Liver (tissue), 9 donors: ENCODE results near the gene SH3PXD2A. TPM values are rescaled to one million over a fixed set of nuclear protein-coding genes. Genes with fewer than 3 reads are reported as not detected.

Source experiments
- DNase-seq: peaks from one replicate; pipeline ENCODE4 v3.0.0-alpha.2; 2017; ENCODE audit warnings: low spot score
- H3K27ac ChIP-seq, 2 donors: one replicate each; pipeline ENCODE4 v1.7.0; 2013; ENCODE audit warnings: inconsistent platforms in 2 of 2, low read length in 2 of 2, control low read depth in 1 of 2, low read depth in 1 of 2, mild to moderate bottlenecking in 1 of 2
- H3K27me3 ChIP-seq, 4 donors: one replicate each; pipeline versions ENCODE4 v1.6.1 to v1.7.0; 2013; ENCODE audit warnings: low read length in 3 of 4, inconsistent platforms in 1 of 4, mild to moderate bottlenecking in 1 of 4, moderate library complexity in 1 of 4; ENCODE audit not compliant: control insufficient read depth in 4 of 4, insufficient read depth in 4 of 4
- H3K36me3 ChIP-seq, 4 donors: one replicate each; pipeline versions ENCODE4 v1.6.1 to v1.7.0; 2013; ENCODE audit warnings: low read length in 3 of 4, mild to moderate bottlenecking in 3 of 4, low read depth in 1 of 4, moderate library complexity in 1 of 4; ENCODE audit not compliant: control insufficient read depth in 4 of 4, insufficient read depth in 3 of 4
- H3K4me1 ChIP-seq, 4 donors: one replicate each; pipeline versions ENCODE4 v1.6.1 to v1.7.0; 2013; ENCODE audit warnings: low read length in 3 of 4, mild to moderate bottlenecking in 3 of 4, moderate library complexity in 1 of 4; ENCODE audit not compliant: control insufficient read depth in 4 of 4, insufficient read depth in 4 of 4
- H3K4me3 ChIP-seq, 3 donors: one replicate each; pipeline versions ENCODE4 v1.6.1 to v1.7.0; 2013; ENCODE audit warnings: low read length in 3 of 3, control low read depth in 1 of 3, low read depth in 1 of 3, mild to moderate bottlenecking in 1 of 3
- H3K9ac ChIP-seq, 2 donors: one replicate each; pipeline ENCODE4 v1.7.0; 2013; ENCODE audit warnings: low read length in 2 of 2, mild to moderate bottlenecking in 2 of 2, moderate library complexity in 2 of 2, control low read depth in 1 of 2, low read depth in 1 of 2
- H3K9me3 ChIP-seq, 4 donors: one replicate each; pipeline versions ENCODE4 v1.6.1 to v1.7.0; 2013; ENCODE audit warnings: low read length in 3 of 4; ENCODE audit not compliant: control insufficient read depth in 4 of 4
- ATF3 ChIP-seq: IDR thresholded peaks from 2 replicates; pipeline ENCODE4 v1.6.1; 2016; ENCODE audit warnings: antibody characterized with exemption
- CTCF ChIP-seq: fragments of 150-350 bp; IDR thresholded peaks from 2 replicates; pipeline ENCODE4 v1.5.1; 2017; ENCODE audit warnings: improper control_type of control experiment, low read depth, low read length; ENCODE audit not compliant: missing input control
- FOXA1 ChIP-seq: IDR thresholded peaks from 2 replicates; pipeline ENCODE4 v1.6.1; 2016; ENCODE audit warnings: antibody characterized with exemption
- FOXA2 ChIP-seq: IDR thresholded peaks from 2 replicates; pipeline ENCODE4 v1.6.1; 2016; ENCODE audit warnings: antibody characterized with exemption
- GABPA ChIP-seq, 2 donors: IDR thresholded peaks in 1 of 2; conservative IDR thresholded peaks in 1 of 2; 2 replicates each; pipeline ENCODE4 v1.6.1; 2016; ENCODE audit warnings: antibody characterized with exemption in 2 of 2, mild to moderate bottlenecking in 1 of 2, moderate library complexity in 1 of 2
- HNF4A ChIP-seq, 2 donors: conservative IDR thresholded peaks; 2 replicates each; pipeline ENCODE4 v1.6.1; 2016; ENCODE audit warnings: antibody characterized with exemption in 2 of 2, mild to moderate bottlenecking in 2 of 2
- HNF4G ChIP-seq: IDR thresholded peaks from 2 replicates; pipeline ENCODE4 v1.6.1; 2016; ENCODE audit warnings: antibody characterized with exemption
- JUND ChIP-seq, 2 donors: IDR thresholded peaks; 2 replicates each; pipeline ENCODE4 v1.6.1; 2016; ENCODE audit warnings: antibody characterized with exemption in 2 of 2
- NR2F2 ChIP-seq: IDR thresholded peaks from 2 replicates; pipeline ENCODE4 v1.6.1; 2016; ENCODE audit warnings: antibody characterized with exemption
- RAD21 ChIP-seq, 2 donors: IDR thresholded peaks; 2 replicates each; pipeline ENCODE4 v1.6.1; 2016; ENCODE audit warnings: antibody characterized with exemption in 2 of 2, mild to moderate bottlenecking in 2 of 2
- REST ChIP-seq: IDR thresholded peaks from 2 replicates; pipeline ENCODE4 v1.6.1; 2016; ENCODE audit warnings: antibody characterized with exemption, mild to moderate bottlenecking
- RXRA ChIP-seq, 2 donors: IDR thresholded peaks; 2 replicates each; pipeline ENCODE4 v1.6.1; 2017 to 2018; ENCODE audit warnings: antibody characterized with exemption in 2 of 2, mild to moderate bottlenecking in 1 of 2
- SP1 ChIP-seq: IDR thresholded peaks from 2 replicates; pipeline ENCODE4 v1.6.1; 2018; ENCODE audit warnings: antibody characterized with exemption, mild to moderate bottlenecking
- TAF1 ChIP-seq: conservative IDR thresholded peaks from 2 replicates; pipeline ENCODE4 v1.6.1; 2016; ENCODE audit warnings: antibody characterized with exemption, mild to moderate bottlenecking
- YY1 ChIP-seq: IDR thresholded peaks from 2 replicates; pipeline ENCODE4 v1.6.1; 2016; ENCODE audit warnings: antibody characterized with exemption, mild to moderate bottlenecking
- WGBS: extraction: QIAGEN DNeasy Blood & Tissue Kit; methylation state at CpG from one replicate; pipeline ENCODE4 v1.1.7; 2013; 5-methylcytosine and 5-hydroxymethylcytosine counted together
- polyA plus RNA-seq, 2 donors: library from polyadenylated mRNA; stranded (reverse) in 1 of 2; unstranded in 1 of 2; fragments of 200-250 nt in 1 of 2; fragments of >200 nt in 1 of 2; fragmentation: Nextera tagmentation in 1 of 2; extraction: Ambion mirVana in 1 of 2; gene quantifications; one replicate each; pipeline versions ENCODE4 v1.2.1 to v1.2.3, GENCODE V29; 2013 to 2015
- total RNA-seq, 2 donors: library from RNA; depleted of rRNA; stranded (reverse); fragments of >200 nt; gene quantifications; one replicate each; pipeline ENCODE4 v1.2.3, GENCODE V29; 2014
- TF ChIP-seq, protein P1 (sequence below): IDR thresholded peaks from 2 replicates; pipeline ENCODE4 v1.6.1; 2016; ENCODE audit warnings: antibody characterized with exemption
- donor health status: healthy.
- donor health status: healthy.
- donor health status: healthy.
- donor health status: healthy.
- donor health status: healthy.

The SH3PXD2A gene
- total and polyA plus RNA-seq, 4 donors = 0.82 to 5.5 (median 3.9) TPM

DNA sequence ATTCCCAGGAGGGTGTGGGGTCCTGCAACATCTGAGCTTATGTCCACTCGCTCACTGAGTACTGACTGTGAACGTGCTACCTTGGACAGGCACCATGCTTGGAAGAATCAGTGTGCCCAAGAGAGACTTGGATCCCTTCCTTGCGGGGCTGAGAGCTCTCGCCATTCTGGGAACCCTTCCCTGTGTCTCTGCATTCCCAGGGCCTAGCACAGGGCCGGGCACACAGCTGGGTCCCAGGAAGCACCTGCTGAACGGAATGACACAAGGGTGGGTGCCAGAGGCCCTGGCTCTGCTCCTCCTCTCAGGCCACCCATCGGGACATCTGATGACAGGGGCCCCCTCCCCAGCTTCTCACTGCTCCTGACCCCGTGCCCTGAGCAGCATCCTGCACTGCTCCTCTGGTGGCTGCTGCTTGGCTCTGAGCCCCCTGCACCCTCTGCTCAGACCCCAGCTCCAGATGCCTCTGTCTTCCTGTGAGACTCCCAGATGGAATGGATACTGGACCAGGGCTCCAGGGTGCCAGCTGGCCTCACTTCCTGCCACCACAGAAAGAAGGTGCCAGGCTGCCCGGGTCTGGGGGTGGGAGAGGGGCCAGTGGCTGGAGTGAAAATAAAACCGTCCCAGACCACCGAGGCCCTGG is 232.3 kb downstream of the SH3PXD2A start:
- TF ChIP-seq FOXA2 = no peak
- no peak for TF ChIP-seq FOXA1
- TF ChIP-seq SP1 = no peak
- TF ChIP-seq, protein P1, sequence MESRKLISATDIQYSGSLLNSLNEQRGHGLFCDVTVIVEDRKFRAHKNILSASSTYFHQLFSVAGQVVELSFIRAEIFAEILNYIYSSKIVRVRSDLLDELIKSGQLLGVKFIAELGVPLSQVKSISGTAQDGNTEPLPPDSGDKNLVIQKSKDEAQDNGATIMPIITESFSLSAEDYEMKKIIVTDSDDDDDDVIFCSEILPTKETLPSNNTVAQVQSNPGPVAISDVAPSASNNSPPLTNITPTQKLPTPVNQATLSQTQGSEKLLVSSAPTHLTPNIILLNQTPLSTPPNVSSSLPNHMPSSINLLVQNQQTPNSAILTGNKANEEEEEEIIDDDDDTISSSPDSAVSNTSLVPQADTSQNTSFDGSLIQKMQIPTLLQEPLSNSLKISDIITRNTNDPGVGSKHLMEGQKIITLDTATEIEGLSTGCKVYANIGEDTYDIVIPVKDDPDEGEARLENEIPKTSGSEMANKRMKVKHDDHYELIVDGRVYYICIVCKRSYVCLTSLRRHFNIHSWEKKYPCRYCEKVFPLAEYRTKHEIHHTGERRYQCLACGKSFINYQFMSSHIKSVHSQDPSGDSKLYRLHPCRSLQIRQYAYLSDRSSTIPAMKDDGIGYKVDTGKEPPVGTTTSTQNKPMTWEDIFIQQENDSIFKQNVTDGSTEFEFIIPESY = no peak
- no peak for TF ChIP-seq RAD21 (IDR thresholded peaks at IDR 0.05)
- no peak for TF ChIP-seq TAF1
- TF ChIP-seq ATF3 = no peak
- TF ChIP-seq HNF4G = no peak
- no peak for TF ChIP-seq CTCF
- TF ChIP-seq NR2F2 = no peak
- no peak for TF ChIP-seq JUND (IDR thresholded peaks at IDR 0.05)
- no peak for TF ChIP-seq HNF4A (conservative IDR thresholded peaks at IDR 0.05)
- no peak for TF ChIP-seq REST
- no peak for TF ChIP-seq YY1
- no peak for TF ChIP-seq RXRA (IDR thresholded peaks at IDR 0.05)
- no peak overlapping the region for H3K27ac ChIP-seq
- 95% methylated on average over 11 of the region's 11 CpGs for WGBS
- H3K9me3 ChIP-seq = no peaks in the 10 kb centered on the region
- H3K4me1 ChIP-seq = peaks cover 4 to 33% (median 25%) of the 10 kb centered on the region in 4 donors
- H3K27me3 ChIP-seq = no peaks in the 10 kb centered on the region
- H3K36me3 ChIP-seq = peaks cover 0 to 45% (median 32%) of the 10 kb centered on the region in 4 donors
- H3K9ac ChIP-seq = no peak overlapping the region
- no peak for DNase-seq
- no peak overlapping the region for H3K4me3 ChIP-seq

DNA sequence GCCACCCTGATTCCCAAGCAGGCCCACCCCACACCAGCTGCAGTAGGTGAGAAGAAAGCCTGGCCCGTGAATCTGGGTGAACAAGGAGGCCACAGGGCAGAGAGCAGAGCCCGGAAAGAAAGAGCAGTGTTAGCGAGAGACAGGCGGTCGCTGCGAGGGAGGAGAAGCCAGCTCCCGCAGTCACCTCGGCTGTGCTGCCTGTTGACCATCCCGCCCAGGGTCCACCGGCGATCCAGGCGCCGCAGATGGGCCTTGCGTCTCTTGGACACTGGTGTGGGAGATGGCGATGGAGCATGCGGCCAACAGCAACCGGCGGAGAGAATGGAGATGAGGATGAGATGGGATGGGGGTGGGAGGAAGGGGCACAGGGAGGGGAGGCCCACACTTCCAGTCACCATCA is 233.1 kb downstream of the SH3PXD2A start:
- 95% methylated on average over 18 of the region's 18 CpGs for WGBS
- Histone ChIP-seq H3K9me3 (no peaks in the 10 kb centered on the region), H3K4me1 (peaks cover 10 to 41% (median 33%) of the 10 kb centered on the region in 4 donors), H3K4me3 (no peak overlapping the region), H3K9ac (no peak overlapping the region), H3K27me3 (no peaks in the 10 kb centered on the region), H3K36me3 (peaks cover 0 to 41% (median 28%) of the 10 kb centered on the region in 4 donors), H3K27ac (no peak overlapping the region)
- no peak for DNase-seq
- TF ChIP-seq CTCF (no peak), FOXA2 (no peak), SP1 (no peak), TAF1 (no peak), RAD21 (IDR thresholded peaks at IDR 0.05) (no peak), NR2F2 (no peak), FOXA1 (no peak), RXRA (IDR thresholded peaks at IDR 0.05) (no peak), REST (no peak), GABPA (IDR thresholded peaks at IDR 0.05 in 1 of 2, conservative IDR thresholded peaks at IDR 0.05 in 1 of 2) (no peak), ATF3 (no peak), JUND (IDR thresholded peaks at IDR 0.05) (no peak), YY1 (no peak), HNF4A (conservative IDR thresholded peaks at IDR 0.05) (no peak)
